ENCODE results near the gene FOS.

DNA sequence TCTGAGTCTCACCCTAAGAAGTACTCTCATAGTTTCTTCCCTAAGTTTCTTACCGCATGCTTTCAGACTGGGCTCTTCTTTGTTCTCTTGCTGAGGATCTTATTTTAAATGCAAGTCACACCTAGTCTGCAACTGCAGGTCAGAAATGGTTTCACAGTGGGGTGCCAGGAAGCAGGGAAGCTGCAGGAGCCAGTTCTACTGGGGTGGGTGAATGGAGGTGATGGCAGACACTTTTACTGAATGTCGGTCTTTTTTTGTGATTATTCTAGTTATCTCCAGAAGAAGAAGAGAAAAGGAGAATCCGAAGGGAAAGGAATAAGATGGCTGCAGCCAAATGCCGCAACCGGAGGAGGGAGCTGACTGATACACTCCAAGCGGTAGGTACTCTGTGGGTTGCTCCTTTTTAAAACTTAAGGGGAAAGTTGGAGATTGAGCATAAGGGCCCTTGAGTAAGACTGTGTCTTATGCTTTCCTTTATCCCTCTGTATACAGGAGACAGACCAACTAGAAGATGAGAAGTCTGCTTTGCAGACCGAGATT lies 1.7 kb downstream of the FOS start:
- TF ChIP-seq CTCF (conservative IDR thresholded peaks at IDR 0.05; ENCODE audit: low read depth in 2 of 2) (no peak), EZH2 (IDR thresholded peaks at IDR 0.05; ENCODE audit: low read depth, unreplicated experiment) (no peak), NANOG (IDR thresholded peaks at IDR 0.05; ENCODE audit: borderline replicate concordance) (peak; percentile 35)
- TF ChIP-seq, protein P1, sequence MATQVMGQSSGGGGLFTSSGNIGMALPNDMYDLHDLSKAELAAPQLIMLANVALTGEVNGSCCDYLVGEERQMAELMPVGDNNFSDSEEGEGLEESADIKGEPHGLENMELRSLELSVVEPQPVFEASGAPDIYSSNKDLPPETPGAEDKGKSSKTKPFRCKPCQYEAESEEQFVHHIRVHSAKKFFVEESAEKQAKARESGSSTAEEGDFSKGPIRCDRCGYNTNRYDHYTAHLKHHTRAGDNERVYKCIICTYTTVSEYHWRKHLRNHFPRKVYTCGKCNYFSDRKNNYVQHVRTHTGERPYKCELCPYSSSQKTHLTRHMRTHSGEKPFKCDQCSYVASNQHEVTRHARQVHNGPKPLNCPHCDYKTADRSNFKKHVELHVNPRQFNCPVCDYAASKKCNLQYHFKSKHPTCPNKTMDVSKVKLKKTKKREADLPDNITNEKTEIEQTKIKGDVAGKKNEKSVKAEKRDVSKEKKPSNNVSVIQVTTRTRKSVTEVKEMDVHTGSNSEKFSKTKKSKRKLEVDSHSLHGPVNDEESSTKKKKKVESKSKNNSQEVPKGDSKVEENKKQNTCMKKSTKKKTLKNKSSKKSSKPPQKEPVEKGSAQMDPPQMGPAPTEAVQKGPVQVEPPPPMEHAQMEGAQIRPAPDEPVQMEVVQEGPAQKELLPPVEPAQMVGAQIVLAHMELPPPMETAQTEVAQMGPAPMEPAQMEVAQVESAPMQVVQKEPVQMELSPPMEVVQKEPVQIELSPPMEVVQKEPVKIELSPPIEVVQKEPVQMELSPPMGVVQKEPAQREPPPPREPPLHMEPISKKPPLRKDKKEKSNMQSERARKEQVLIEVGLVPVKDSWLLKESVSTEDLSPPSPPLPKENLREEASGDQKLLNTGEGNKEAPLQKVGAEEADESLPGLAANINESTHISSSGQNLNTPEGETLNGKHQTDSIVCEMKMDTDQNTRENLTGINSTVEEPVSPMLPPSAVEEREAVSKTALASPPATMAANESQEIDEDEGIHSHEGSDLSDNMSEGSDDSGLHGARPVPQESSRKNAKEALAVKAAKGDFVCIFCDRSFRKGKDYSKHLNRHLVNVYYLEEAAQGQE (IDR thresholded peaks at IDR 0.05; ENCODE audit: unreplicated experiment): no peak

Data from GM23338 (cell line).